OCI-LY7 (cell line): ENCODE measurements around the gene GLB1L3.

Experiments
- CTCF ChIP-seq: fragments of 200-600 bp; sonication (generic); conservative IDR thresholded peaks from 2 replicates; pipeline ENCODE4 v1.5.1; 2014; ENCODE audit warnings: mild to moderate bottlenecking, antibody characterized with exemption, low read length, moderate library complexity, mixed read lengths
- EZH2phosphoT487 ChIP-seq: fragments of 200-600 bp; sonication (generic); IDR thresholded peaks from 2 replicates; pipeline ENCODE4 v1.6.1; 2018; ENCODE audit warnings: low read depth, borderline replicate concordance, mild to moderate bottlenecking, mixed run types, antibody characterized with exemption, low read length, moderate library complexity, mixed read lengths

- TF ChIP-seq CTCF (no peak), EZH2phosphoT487 (no peak)
Measured at GRCh38 chr11:134349109-134349801, 73.1 kb downstream of the GLB1L3 start.
